Right renal pelvis (tissue), 4 donors: ENCODE results near the gene POLN. TPM values are rescaled to one million over a fixed set of nuclear protein-coding genes. Genes with fewer than 3 reads are reported as not detected.
A peak's percentile ranks its signal among the peaks of the same experiment; 100 is the strongest.

ENCODE experiments used
- DNase-seq, 4 donors: peaks; one replicate each; pipeline ENCODE4 v3.0.0-alpha.2; 2013; ENCODE audit warnings: low read depth in 4 of 4, low spot score in 3 of 4, missing footprints in 1 of 4
- polyA plus RNA-seq, 4 donors: library from polyadenylated mRNA; unstranded; fragments of 120-200 nt; gene quantifications; one replicate each; pipeline ENCODE4 v1.2.1, GENCODE V29; 2013; ENCODE audit not compliant: insufficient read length in 4 of 4

The POLN gene
- polyA plus RNA-seq, 4 donors: 2.4 to 3.5 (median 3.0) TPM

DNA sequence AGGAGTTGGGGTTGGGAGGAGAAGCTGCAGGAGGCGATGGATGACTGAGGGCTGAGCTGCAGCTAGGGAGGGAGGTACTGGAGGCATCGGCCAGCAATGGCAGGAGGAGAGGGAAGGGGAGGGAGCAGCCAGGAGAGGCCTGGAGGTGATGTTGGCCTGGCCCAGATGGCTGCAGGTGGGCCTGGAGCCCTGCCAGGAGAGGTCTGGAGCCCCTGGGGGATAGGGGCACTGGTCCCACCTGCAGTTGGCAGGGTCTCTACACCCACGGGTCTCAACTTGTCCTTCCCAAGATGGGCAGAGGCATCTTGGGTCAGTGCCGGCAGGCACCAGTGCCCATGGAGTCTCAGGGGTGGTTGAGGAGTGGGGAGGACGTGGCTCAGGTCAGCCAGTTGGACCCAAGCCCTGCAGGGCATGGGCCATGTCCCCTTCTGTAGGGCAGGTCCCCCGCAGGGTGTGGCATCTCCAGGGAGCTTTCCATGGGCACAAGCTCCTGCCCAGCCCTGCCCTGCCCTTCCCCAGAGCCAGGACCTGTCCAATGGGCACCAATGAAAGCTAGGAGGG lies 22.6 kb upstream of the POLN start:
- DNase-seq: no peak

DNA sequence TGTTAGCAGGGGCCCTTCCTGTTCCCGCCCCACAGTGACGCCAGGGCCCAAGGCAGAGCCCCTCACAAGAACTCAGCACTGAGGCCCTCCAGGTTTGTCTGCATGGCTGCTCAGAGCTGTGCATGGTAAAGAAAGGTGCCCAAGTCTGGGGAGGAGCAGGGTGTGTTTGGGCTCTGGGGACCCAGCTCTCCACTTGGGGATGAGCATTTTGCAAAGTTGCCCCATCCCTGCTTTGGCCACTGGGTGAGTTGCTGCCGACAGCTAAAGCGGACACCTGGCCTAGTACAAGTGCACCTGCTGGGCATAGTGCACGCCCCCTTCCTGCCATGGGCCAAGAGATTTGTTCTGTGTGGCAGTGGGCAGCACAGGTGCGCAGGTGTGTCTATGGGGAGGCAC lies 22.0 kb upstream of the POLN start:
- no peak for DNase-seq

DNA sequence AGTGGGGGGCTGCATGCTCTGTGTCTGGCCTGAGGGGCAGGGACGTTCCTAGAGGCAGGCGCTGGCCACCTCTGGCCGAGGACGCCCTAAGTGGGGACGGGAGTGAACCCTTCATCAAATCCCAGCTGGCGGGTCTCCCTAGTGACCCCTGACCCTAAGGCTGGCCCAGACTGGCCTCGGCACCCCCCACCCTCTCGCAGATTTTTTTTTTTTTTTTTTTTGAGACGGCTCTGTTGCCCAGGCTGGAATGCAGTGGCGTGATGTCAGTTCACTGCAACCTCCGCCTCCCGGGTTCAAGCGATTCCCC lies 21.0 kb upstream of the POLN start:
- DNase-seq: no peak

DNA sequence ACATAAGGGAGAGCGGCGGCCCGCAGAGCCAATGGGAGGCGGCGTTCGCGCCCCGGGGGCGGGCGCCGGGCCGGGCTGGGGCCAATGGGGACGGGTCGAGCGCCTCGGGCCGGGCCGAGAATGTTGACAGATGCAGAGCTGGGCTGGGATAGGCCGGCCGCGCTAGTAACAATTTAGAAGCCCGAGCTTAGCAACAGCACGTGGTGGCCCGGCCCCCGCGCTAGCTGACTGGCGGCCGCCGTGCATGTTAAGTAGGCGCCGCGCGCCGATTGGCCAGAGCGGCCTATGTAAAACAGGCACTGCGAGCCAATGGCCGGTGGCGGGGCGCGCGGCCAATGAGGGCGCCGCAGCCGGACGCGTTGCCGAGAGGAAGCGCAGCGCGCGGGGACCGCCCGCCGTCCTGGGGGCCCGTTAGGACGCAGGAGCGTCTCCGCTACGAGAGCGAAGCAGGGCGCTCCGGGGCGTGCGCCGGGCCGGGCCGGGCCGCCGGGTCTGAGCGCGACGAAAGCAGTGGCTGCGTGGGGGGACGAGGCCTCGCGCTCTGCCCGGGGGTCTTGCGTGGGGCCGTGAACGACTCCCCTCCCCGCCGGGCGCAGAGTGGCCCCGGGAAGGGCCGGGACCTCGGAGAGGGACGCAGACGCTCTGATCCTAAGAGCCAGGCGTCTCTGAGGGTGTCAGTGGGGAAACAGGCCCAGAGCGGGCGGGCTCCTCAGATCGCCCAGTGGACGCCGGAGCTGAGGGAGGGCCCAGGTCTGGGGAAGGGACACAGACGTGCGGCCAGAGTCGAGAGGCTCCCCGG lies 20.4 kb upstream of the POLN start:
- peak; percentile 93 to 99 (median 98) for DNase-seq

DNA sequence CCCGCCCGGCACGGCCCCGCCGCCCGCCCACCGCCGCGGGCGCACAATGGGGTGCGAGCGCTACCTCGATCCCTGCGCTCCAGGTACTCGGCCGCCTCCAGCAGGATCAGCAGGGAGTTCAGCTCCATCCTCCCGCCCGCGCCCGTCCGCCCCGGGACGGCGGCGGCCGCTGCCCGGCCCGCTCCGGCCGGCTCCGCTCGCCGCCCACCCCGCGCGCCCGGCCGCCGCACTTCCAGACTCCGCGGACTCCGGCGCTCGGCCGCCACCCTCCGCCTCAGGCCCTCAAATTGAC lies 19.9 kb upstream of the POLN start, which contains the start of gene MXD4:
Gene MXD4 (minus strand): TSS at position 257 of the 292 bp plus-strand sequence. CDS start 129 bp downstream, at position 128.
- DNase-seq: no peak

DNA sequence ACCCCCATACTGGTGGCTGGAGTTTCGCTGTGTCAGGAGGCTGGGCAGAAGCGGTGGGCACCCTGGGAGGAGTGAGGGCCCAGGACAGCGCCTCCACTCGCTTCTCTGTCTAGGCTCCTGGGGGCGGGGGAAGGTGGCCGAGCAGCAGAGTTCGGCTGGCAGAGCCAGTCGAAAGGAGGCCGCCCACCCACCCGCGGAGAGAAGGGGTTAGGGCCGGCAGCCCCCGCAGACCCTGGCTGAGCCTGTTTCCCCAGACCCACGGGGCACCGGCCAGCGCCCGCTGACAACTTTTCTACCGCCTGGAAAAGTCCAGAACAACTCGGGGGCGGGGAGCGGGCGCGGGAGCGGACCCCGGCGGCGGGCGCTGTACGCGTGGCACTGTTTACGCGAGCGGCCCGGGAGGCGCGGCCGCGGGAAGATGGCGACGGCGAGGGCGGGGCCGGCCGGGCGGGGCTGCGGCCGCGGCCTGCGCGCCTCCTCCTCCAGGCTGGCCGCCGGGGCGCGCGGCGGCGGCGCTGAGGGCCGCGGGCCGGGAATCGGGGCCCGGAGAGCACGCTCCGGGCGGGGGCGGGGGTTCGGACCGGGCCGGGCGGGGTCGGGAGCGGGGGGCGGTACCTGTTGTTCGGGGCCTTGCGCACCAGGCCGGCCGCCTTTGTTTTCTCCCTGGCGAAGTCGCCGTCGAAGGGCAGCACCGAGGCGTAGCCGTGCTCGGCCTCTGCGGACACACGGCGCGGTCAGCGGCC lies 19.4 kb upstream of the POLN start:
- no peak for DNase-seq

DNA sequence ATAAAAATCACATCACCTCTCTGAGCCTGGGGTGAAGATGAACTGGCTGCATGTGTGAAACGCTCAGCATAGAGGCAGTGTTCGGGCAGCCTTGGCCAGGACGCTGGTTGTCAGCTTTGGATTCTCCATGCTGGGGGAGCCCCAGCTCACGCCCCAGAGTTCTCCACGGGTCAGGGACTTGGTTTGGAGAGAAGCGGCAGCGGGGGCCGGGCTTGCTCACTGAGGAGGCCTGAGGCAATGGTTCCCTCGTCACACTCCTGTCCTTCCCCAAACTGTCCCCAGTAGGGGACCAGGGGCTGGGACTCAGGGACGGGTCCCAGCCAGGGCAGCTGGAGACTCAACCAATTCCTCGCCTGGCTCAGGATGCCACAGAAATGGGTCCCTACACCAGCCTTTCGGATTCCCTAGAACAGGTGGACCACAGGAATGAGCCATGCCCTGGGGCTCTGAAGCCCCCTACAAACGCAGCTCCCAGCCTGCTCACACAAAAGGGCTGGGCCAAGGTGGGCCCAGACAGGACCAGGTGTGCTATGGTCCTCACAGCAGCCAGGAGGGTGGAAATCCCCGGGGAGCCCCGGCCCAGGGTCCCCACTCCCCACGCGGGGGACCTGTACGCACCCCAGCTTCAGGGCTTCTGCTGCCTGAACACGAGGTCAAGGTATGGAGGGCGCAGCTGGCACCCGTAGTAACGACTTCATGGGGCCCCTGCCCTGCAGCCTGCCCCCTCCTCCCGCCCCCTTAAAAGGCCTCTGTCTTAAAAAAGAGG lies 18.6 kb upstream of the POLN start:
- no peak for DNase-seq

DNA sequence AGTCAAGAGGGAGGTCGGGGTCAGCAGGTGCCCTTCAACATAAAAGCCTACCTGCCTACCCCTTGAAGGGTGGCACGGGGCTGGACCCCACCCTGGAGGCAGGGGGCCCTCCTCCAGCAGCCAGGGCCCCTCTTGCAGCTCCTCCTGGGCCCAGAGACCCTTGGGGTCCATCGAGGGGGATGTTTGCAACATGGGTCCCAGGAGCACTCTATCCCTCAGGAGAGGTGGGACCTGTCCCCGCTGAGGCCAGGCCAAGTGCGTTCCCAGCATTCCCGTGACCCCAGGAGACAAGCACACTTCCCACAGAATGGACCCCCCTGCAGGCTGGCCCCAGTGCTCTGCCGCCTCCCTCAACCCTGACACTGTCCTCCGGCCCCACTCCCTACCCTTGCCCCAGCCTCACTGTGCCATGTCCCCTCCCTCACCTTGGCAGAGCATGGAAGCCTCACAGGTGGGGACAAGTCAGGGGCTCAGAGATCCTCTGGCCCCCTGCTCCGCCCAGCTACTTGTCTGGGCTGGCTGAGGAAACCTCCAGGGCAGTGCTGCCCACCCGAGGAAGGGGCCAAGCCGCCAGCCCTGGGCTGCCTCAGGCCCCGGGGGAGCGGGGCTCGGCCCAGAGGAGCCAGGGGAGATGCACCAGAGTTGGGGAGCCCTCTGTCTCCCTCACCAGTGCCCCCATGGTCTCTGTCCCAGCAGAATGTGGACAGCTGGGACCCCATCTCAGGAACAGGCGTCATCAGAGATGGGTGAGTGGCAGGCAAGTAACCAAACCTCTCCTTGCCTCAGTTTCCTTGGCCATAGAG lies 17.8 kb upstream of the POLN start:
- no peak for DNase-seq

DNA sequence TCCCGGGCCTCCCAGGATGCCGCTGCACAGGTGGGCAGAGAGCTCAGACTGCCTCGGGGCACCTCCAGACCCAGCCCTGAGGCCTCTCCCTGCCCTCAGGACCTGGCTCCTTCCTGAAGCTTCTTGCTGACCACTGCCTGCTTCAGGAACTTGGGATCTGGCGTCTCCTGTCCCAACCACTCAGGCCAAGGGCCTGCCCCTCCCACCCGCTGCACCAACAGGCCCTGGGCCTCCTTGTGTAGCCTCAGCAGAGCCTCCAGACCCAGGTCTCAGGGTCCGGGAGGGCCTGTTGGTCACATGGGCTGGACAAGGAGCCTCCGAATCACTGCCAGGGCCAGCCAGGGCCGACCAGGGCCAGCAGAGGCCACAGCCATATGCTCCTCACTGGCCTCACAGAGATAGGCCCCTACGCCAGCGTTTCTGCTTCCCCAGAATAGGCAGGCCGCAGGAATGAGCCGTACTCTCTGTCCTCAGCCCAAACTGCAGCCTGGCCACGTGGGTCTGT lies 17.2 kb upstream of the POLN start:
- no peak for DNase-seq

DNA sequence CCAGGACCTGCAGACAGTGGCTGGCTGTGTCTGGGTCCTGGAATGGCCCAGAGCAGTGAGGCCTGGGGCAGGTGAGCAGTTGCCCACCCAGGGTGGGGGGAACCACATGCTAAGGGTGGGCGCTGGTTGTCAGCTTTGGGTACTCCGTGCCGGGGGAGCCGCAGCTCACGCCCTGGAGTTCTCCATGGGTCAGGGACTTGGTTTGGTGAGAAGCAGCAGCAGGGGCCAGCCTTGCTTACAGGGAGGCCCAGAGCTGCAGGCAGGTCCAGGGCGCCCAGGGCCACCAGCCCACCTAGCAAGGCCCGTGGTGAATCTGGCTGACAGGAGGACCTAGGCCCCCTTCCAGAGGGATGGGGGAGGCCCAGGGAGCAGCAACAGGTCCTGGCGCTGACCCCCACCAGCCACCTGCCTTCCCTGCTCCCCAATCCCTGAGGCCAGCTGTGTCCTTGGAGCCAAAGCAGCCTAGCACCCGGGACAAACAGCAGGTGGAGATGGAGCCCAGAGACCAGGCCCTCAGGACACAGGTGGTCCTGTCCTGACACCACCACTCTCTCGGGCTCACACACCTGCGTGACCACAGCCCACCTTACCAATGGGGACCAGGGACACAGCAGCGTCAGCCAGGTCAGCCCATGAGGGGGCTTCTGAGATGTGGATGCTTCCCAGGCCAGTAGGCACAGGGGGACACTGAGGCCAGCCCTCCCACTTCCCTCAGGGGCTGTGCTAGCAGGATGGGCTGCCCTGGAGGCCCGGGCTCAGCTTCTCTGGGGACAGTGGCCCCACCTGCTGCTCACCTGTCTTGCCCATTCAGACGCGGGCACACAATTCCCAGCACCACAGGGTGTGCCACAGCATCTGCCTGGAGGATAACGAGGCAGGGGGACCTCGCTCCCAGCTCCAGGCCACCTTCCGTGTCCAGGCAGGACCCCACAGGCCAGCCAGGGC lies 16.4 kb upstream of the POLN start:
- no peak for DNase-seq

DNA sequence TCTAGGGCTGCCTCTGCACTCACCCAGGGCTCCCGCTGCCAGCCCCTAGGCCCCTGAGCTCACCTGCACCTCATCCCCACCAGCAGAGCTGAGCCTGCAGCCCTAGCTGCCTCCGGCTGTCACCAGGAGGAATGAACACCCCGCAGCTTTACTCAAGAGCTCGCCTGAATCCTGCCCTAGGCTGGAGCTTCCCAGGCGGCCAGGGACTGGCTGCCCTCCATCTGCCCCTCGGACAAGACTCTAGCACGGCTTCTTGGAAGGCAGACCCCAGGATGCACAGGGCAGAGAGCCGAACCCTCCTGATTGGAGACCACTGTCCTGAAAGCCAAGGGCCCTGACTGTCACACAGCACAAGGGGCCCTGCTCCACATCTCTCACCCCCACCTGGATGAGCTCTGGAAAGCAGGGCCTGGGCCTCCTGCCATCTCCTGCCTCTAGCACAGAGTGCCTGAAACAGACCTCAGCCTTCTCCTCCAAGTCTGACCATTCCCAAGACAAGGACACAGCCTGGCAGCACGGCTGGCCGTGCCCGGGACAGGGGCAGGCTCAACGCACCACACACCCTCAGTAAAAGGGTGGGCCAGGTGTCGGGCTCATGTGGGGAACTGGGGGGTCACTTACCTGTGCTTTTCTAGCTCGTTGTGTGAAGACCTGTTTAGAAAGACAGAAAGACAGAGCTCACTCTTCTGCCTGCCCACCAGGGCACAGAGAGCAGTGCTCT lies 15.6 kb upstream of the POLN start:
- no peak for DNase-seq

DNA sequence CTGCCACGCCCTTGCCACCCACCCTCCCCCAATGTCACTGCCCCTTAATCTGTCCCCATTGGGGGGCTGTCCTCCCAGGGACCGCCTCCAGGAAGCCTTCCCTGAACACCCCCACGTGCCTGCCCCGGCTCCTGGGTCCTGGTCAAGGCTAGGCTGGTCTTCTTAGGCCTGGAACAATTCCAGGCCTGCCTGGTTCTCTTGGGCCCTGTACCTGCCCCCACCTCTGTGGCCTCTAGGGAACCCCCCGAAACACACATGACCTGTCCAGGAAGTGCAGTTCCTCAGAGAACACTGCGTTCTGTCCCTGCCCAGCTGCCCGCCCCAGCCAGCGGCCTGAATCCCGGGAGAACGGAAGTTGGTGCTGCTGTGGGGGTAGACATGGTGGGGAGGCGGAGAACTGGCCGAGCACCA lies 14.9 kb upstream of the POLN start:
- DNase-seq: no peak

DNA sequence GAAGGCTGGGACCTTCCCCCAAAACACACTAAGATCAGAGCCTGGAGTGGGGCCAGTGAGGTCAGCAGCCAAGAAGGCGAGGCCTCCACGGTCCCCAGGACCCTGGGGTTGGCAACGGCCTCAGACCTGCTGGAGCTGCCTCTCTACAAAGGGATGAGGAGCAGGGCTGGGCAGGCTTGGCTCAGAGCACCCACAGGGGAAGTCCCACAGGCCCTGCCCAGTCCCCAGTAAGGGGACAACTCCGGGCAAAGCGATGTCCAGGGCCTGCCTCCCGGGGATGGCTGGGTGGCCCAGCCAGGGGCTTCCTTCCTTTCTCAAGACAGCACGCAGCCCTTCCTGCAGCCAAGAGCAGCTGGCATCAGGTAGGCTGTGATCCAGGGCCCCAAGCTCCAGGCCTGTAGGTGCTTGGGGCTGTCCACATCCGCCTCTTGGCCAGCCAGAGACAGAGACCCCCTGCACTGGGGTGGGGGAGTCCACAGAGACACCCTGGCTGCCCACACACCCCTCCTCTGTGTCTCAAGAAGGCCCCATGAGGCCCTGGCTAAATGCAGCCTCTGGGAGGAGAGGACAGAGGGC lies 14.3 kb upstream of the POLN start:
- no peak for DNase-seq

DNA sequence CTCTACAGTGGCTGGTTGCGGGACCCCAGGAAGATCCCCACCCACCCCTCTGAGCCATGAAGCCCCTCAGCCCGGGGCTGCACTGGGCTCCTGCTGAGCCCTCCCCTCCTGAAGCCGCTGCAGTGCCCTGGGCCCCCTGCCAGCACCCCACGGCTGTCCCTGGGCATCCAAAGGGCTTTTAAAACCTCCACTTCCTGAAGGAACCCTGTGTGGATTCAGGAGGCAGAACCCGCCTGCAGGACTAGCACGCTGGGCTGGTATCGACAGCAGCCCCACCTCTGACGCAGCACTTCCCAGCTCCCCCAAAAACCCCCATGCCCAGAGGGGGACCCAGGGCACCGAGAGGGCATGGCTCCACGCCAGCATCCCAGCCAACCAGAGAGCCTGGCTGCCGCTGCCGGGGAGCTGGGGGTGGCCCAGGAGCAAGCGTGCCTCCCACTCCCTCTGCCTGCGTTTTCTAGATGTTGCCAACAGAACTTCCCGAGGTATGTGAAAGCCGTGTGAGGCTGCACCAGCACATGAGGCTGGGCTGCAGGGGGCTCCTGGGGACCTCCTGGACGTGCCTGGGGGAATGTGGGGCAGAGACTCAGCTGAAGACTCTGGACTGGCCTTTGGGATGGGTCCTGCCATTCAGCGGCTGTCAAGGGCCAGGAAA lies 13.7 kb upstream of the POLN start:
- peak in 1 of 4 donors; percentile 12 for DNase-seq

DNA sequence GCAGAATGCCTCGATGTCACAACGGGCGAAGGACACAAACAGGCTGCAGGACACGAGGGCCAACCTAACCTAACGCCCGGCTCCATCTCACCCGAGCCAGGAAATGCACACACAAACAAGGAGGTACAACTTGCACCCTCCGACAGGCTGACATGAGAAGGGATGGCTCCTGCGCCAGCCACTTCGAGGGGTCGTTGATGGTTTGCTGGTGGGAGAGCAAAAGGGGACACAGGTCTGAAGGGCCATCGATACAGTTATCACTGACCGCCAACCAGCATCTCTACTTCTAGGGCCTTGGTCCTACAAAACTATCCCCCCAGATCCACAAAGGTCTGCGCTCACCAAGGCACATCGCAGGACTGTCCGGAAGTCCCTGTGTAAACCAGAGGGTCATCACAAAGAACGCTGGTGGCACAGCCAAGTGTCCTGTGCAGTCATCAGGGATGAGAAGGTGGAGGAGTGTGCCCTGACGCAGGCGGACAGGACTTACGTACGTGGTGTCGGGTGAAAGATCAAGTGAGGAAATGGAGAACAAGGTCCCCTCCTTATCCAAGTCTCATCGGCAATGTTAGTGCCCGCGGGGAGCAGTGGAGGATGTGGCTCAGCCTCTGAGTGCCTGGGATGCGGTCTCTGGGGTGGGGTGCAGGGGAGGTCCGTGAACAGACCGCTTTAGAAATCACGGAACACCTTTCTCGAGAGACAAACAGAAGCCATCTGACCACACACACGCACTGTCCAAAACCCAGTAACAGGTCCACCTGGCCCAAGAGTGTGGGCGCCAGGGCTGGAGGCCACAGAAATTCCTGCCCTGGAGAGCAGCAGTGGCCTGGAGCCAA lies 13.0 kb upstream of the POLN start:
- no peak for DNase-seq

DNA sequence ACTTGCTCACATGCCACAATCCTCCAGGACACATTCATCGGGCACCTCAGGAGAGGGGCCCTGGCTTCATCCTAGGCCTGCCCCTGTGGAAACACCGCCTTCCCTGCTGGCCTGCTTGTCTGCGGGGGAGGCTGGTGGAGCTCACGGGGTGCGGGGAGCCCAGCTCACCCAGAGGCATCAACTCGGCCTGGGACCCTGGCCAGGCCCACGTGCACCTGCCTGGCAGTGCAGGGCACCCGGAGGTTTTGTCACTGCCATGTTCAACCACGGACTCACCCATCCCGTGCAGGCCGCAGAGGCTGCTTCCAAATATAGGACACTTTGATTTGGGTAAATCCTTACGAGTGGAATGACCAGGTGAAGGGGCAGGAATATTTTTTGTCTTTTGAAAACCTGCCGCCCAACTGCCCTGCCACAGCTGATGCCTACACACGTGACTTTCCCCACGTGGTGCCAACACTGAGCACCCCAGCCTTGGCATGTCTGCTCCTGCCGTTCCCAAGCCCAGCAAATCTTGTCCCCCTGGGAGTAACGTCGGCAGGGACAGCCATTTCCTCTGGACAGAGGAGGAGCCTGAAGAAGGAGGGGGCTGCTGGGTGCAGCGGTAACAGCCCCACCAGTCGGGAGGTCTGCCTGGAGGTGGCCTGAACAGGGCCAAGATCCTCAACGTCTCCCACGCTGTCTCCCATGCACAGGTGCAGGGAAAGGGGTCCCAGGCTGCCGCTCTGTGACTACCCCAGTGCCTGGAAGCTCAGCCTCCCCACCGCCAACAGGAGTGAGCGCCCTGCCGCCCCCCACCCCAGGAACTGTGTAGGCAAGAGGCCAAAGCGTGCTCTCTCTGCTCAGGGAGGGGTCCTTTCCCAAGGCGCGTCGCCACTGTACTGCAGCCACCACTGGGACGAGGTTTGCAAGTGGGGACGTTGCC lies 11.5 kb upstream of the POLN start:
- DNase-seq: no peak
